C4-2B (cell line): Measurements from ENCODE around the gene C2orf68.

Experiments
- CTCF ChIP-seq: fragments of 450-650 bp; conservative IDR thresholded peaks from 2 replicates; pipeline ENCODE4 v1.5.1; 2017; ENCODE audit warnings: mild to moderate bottlenecking
- ZFX ChIP-seq: fragments of 450-650 bp; IDR thresholded peaks from 2 replicates; pipeline ENCODE4 v1.6.1; 2017

DNA sequence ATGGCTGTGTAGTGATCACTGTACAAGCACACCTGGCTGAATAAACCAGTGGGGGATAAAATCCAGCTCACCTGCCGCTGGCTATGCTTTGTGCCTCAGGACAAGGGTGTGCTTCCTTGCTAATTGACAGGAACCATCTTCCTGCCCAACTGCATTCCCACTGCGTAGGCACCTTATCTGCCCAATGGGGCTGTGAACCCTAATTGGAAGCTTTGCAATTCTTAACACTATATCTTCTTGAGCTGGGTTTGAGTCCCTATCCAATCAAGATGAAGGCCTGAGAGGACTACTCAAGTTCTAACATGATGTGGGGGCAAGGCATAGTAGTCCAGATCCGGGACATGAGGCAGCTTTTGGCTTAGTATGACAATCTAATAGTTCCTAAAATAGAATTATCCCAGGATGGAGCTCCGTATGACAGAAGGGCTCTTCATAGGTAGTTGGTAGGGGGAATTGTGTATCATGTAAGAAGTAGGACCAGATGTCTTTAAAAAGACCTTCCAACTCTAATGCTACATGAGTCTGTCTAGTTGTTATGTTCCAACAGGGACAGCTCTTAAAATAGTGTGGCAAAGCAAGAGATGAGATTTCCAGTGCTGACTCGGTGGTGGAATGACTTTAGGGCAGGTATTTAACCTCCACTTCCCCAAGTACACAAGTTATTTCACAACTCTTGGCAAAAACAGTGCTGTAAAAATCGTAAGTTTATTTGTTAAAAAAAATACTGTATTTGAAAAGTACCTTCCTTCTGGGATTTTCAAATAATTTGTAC lies 7.1 kb downstream of the C2orf68 start:
- TF ChIP-seq CTCF (no peak), ZFX (no peak)
